ENCODE results near the gene EIF1B. TPM values are rescaled to one million over a fixed set of nuclear protein-coding genes. Genes with fewer than 3 reads are reported as not detected.

Gene EIF1B
- total RNA-seq, 1 donor from 2014 or later, result 77.1 TPM

GRCh38 chr3:40317061-40317855 lies 7.8 kb downstream of the EIF1B start:
- Mint-ChIP-seq H3K4me1 (peaks cover 2% of the 10 kb centered on the region), H3K9me3 (no peaks in the 10 kb centered on the region), H3K36me3 (peaks cover 6% of the 10 kb centered on the region), H3K27ac (no peak overlapping the region), H3K27me3 (ENCODE audit: low read depth) (no peaks in the 10 kb centered on the region), H3K4me3 (no peak overlapping the region)
- no peak for DNase-seq (ENCODE audit: low spot score in 2 of 2, unreplicated experiment in 2 of 2)
- peak; percentile 78 for TF ChIP-seq CTCF (IDR thresholded peaks at IDR 0.05; ENCODE audit: unreplicated experiment)

DNA sequence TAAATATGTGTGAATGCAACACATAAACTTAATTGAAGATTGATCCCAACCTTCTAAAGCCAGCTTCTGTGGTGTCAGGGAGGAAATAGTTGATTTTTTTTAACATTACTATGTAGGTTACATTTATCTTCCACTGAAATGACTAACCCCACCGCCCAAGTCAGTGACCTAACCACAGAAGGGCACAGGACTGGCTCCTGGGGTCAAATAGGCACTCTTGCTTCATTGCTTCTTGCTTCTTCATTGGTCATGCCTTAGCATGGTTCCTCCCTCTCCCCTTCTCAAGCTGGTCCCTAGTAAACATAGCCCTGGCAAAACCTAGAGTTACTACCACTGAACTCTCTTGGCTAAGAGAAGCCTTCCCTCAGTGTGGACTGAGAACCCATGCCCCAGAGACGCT lies 12.3 kb downstream of the EIF1B start:
- Mint-ChIP-seq H3K36me3 (no peaks in the 10 kb centered on the region), H3K4me1 (no peaks in the 10 kb centered on the region), H3K27me3 (ENCODE audit: low read depth) (peaks cover 2% of the 10 kb centered on the region), H3K27ac (no peak overlapping the region), H3K9me3 (no peaks in the 10 kb centered on the region), H3K4me3 (no peak overlapping the region)
- TF ChIP-seq CTCF (IDR thresholded peaks at IDR 0.05; ENCODE audit: unreplicated experiment), result no peak
- no peak for DNase-seq (ENCODE audit: low spot score in 2 of 2, unreplicated experiment in 2 of 2)

GRCh38 chr3:40323946-40324345 lies 14.4 kb downstream of the EIF1B start:
- peaks cover 4% of the 10 kb centered on the region for H3K4me1 Mint-ChIP-seq
- H3K4me3 Mint-ChIP-seq, result no peak overlapping the region
- H3K27ac Mint-ChIP-seq, result no peak overlapping the region
- H3K36me3 Mint-ChIP-seq, result no peaks in the 10 kb centered on the region
- no peak for TF ChIP-seq CTCF (IDR thresholded peaks at IDR 0.05; ENCODE audit: unreplicated experiment)
- H3K9me3 Mint-ChIP-seq, result no peaks in the 10 kb centered on the region
- H3K27me3 Mint-ChIP-seq (ENCODE audit: low read depth), result peaks cover 2% of the 10 kb centered on the region
- DNase-seq (ENCODE audit: low spot score in 2 of 2, unreplicated experiment in 2 of 2), result no peak

- no peak for DNase-seq (ENCODE audit: low spot score in 2 of 2, unreplicated experiment in 2 of 2)
- Mint-ChIP-seq H3K27me3 (ENCODE audit: low read depth) (peaks cover 2% of the 10 kb centered on the region), H3K27ac (no peak overlapping the region), H3K4me3 (no peak overlapping the region), H3K4me1 (peaks cover 5% of the 10 kb centered on the region), H3K36me3 (no peaks in the 10 kb centered on the region), H3K9me3 (no peaks in the 10 kb centered on the region)
- TF ChIP-seq CTCF (IDR thresholded peaks at IDR 0.05; ENCODE audit: unreplicated experiment), result no peak
Measured at GRCh38 chr3:40324621-40325020, 15.1 kb downstream of the EIF1B start.

DNA sequence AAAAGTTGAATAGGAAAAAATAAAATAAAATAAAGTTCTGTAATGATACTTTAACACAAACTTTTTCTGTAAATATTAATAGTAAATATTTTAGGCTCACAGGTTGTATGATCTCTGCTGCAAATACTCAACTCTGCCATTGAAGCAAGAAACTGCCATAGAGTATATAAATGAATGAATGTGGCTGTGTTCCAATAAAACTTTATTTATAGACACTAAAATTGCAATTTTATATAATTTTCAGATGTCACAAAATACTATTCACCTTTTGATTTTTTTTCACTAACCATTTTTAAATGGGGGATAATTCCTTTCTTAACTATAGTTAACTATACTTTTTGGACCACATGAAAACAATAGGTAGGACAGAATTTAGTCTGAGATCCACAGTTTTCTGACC lies 16.0 kb downstream of the EIF1B start:
- Mint-ChIP-seq H3K36me3 (no peaks in the 10 kb centered on the region), H3K4me3 (no peak overlapping the region), H3K4me1 (peaks cover 5% of the 10 kb centered on the region), H3K27ac (no peak overlapping the region), H3K27me3 (ENCODE audit: low read depth) (peaks cover 2% of the 10 kb centered on the region), H3K9me3 (no peaks in the 10 kb centered on the region)
- DNase-seq (ENCODE audit: low spot score in 2 of 2, unreplicated experiment in 2 of 2), result no peak
- TF ChIP-seq CTCF (IDR thresholded peaks at IDR 0.05; ENCODE audit: unreplicated experiment), result no peak

All from mesothelial cell of epicardium (in vitro differentiated cells).